Thoracic aorta (tissue), 2 donors: ENCODE measurements around the gene THRB. TPM values are rescaled to one million over a fixed set of nuclear protein-coding genes. Genes with fewer than 3 reads are reported as not detected.

Experiments used
- ATAC-seq: fragments of 150-250 bp; one replicate; pipeline ENCODE4 v1.8.0; 2017; ENCODE audit warnings: low read depth; ENCODE audit not compliant: insufficient number of reproducible peaks, low FRiP score
- DNase-seq: peaks from one replicate; pipeline ENCODE4 v3.0.0-alpha.2; 2020; ENCODE audit warnings: low spot score
- H3K27ac ChIP-seq, 2 donors: fragments of 200-600 bp; sonication (generic); 1 replicate in 1 of 2; 2 replicates in 1 of 2; pipeline ENCODE4 v1.5.1; 2016; ENCODE audit warnings: mild to moderate bottlenecking in 2 of 2, moderate library complexity in 2 of 2
- H3K27me3 ChIP-seq: fragments of 200-600 bp; sonication (generic); replicated peaks from 2 replicates; pipeline ENCODE4 v1.6.0; 2016; ENCODE audit warnings: mild to moderate bottlenecking; ENCODE audit not compliant: insufficient read depth
- H3K36me3 ChIP-seq: fragments of 200-600 bp; sonication (generic); one replicate; pipeline ENCODE4 v1.5.1; 2016
- H3K4me1 ChIP-seq, 2 donors: fragments of 200-600 bp; sonication (generic); 1 replicate in 1 of 2; 2 replicates in 1 of 2; pipeline versions ENCODE4 v1.5.1 to v1.6.0; 2016; ENCODE audit warnings: low read depth in 2 of 2, mild to moderate bottlenecking in 1 of 2; ENCODE audit not compliant: control insufficient read depth in 1 of 2
- H3K4me3 ChIP-seq: fragments of 200-600 bp; sonication (generic); 2 replicates; pipeline ENCODE4 v1.5.1; 2016; ENCODE audit warnings: mild to moderate bottlenecking
- H3K9me3 ChIP-seq: fragments of 200-600 bp; sonication (generic); 2 replicates; pipeline ENCODE4 v1.5.1; 2016
- total RNA-seq, 2 donors: library from RNA; depleted of rRNA; stranded (reverse); fragments of >200 nt; gene quantifications; one replicate each; pipeline versions ENCODE4 v1.1.0 to v1.2.3, GENCODE V29; 2016
- TF ChIP-seq, protein P1 (sequence below): fragments of 200-600 bp; sonication (generic); IDR thresholded peaks from one replicate; pipeline ENCODE4 v1.5.1; 2019; ENCODE audit warnings: antibody characterized with exemption

The THRB gene
- total RNA-seq, 2 donors from 2014 or later = 40.3 to 65.6 TPM

DNA sequence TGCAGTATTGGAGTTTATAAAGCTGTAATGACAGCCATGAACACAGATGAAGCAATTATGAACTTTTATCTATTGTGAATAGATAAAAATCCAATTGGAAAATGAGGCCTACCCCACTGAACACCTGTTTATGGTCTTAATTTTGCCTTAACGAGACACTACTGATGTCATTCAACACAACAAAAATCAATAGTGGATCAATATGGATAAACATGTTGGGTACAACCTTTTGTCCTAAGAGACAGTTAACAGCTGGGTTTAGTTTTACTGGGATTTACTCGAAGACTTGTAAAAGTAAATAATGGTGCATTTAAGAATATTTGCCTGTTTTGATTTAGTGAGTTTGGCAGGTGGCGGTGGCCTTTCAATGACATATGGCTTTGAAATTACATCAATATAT is 331.7 kb downstream of the THRB start:
- Histone ChIP-seq H3K4me3 (no peak overlapping the region), H3K27ac (no peak overlapping the region), H3K27me3 (no peaks in the 10 kb centered on the region), H3K9me3 (no peaks in the 10 kb centered on the region), H3K4me1 (peaks cover 11 to 74% of the 10 kb centered on the region in 2 donors), H3K36me3 (no peaks in the 10 kb centered on the region)
- ATAC-seq (no peak), DNase-seq (no peak)
- TF ChIP-seq, protein P1, sequence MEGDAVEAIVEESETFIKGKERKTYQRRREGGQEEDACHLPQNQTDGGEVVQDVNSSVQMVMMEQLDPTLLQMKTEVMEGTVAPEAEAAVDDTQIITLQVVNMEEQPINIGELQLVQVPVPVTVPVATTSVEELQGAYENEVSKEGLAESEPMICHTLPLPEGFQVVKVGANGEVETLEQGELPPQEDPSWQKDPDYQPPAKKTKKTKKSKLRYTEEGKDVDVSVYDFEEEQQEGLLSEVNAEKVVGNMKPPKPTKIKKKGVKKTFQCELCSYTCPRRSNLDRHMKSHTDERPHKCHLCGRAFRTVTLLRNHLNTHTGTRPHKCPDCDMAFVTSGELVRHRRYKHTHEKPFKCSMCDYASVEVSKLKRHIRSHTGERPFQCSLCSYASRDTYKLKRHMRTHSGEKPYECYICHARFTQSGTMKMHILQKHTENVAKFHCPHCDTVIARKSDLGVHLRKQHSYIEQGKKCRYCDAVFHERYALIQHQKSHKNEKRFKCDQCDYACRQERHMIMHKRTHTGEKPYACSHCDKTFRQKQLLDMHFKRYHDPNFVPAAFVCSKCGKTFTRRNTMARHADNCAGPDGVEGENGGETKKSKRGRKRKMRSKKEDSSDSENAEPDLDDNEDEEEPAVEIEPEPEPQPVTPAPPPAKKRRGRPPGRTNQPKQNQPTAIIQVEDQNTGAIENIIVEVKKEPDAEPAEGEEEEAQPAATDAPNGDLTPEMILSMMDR = no peak

DNA sequence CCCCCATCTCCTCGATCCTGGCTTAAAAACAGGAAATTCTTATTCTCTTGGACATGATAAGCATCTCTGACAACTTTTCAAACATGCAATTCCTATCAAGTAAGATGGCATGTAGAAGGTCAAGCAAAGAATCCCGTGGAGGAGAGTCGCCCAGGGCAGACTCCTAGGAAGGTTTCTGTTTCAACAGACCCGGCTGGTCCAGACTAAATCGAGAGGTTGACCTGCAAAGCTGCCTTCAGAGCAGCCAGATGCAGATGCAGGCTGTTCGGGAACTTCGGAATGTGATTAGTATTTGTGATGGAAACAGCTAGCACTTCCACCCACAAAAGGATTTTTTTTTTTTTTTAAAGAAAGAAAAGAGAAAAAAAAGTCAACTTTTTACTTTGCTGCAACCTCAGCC is 332.8 kb downstream of the THRB start:
- TF ChIP-seq, protein P1 = no peak
- ATAC-seq (no peak), DNase-seq (no peak)
- Histone ChIP-seq H3K4me1 (peaks cover 12 to 74% of the 10 kb centered on the region in 2 donors), H3K9me3 (no peaks in the 10 kb centered on the region), H3K27me3 (no peaks in the 10 kb centered on the region), H3K4me3 (peak overlapping the region; percentile 50), H3K27ac (peak overlapping the region in 1 of 2 donors; percentile 42), H3K36me3 (no peaks in the 10 kb centered on the region)

DNA sequence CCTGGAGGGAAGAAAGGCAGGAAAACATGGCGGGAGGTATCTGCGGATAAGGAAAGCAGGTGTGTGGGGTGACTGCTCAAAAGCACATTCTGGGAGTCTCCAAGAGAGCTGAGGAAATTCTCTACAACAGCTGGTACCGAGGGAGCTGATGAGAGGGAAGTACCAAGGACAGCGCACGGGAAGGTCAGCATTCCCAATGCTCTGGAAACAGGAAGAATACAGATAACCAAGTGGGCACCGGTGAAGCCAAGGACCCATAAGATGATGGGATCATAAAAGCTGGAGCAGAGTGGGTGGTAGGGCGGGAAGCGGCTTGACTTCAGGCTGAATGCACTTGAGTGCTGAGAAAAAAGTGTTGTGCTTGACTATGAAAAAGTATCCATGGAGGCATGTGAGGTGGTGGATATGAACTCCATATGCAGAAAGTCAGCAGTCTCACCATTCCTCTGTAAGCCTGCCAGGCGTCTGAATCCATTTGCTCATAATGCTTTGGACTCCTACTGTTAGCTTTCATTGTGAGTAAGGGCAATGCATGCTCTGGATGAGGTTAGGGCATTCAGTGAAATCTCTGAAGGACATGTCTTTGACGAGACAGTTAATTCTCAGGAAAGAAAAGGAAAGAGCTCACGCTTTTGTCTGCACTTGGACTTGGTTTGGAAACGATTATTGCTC is 334.1 kb downstream of the THRB start:
- TF ChIP-seq, protein P1 = no peak
- Histone ChIP-seq H3K27me3 (no peaks in the 10 kb centered on the region), H3K9me3 (no peaks in the 10 kb centered on the region), H3K36me3 (no peaks in the 10 kb centered on the region), H3K27ac (peak overlapping the region; percentile 5 to 32), H3K4me3 (no peak overlapping the region), H3K4me1 (peaks cover 11 to 61% of the 10 kb centered on the region in 2 donors)
- no peak for DNase-seq
- no peak for ATAC-seq

DNA sequence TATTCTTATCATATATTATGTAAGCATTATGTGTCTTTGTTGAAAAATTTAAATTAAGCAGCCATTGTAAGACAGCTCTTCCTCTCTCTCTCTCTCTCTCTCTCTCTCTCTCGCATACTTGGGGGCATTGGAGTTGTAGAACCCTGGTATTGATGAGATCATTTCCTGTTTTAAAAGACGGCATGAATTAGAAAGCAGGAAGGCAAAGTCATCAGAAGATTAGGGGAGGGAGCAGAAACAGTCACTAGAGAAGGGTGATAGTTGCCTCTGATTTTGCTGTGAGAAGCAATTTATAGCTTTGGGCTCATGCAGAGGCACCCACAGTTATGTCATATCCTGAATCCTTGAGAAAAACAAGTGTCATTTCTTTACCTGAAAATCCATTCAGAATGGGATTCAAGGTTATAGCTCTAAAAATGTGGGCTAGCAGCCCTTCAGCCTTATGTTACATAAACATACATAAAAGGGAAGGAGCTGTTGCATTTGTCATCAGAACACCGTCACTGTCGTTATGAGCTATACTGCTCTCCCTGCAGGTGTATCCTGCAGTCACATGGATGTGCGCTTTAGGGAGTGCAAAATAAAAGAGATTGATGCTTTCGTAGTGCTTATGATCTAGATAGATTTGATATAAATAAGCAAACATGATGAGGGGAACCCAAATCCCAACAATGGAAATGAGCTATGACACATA is 335.7 kb downstream of the THRB start:
- no peaks in the 10 kb centered on the region for H3K27me3 ChIP-seq
- TF ChIP-seq, protein P1 = no peak
- no peak overlapping the region for H3K27ac ChIP-seq
- no peaks in the 10 kb centered on the region for H3K9me3 ChIP-seq
- no peak for DNase-seq
- H3K4me1 ChIP-seq = peaks cover 11 to 56% of the 10 kb centered on the region in 2 donors
- no peak overlapping the region for H3K4me3 ChIP-seq
- H3K36me3 ChIP-seq = no peaks in the 10 kb centered on the region
- ATAC-seq = no peak

DNA sequence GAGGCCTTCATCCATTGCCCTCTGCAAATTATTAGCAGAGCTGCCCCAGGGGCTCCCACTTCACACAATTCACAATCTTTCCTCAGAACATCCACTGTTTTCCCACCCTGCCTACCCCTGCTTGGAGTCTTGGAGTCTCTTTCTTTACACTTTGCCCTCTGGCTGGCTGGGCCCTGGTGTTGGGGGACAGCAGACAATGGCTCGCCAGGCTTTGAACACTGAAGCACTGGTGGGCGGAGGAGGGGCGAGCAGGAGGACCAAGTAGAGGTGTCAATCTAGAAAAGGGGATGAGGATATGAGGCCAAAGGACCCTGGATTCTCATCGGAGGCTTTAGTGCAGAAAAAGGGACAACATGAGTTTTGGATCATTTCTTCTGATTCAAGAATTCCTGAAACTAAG is 337.5 kb downstream of the THRB start:
- ATAC-seq (no peak), DNase-seq (no peak)
- Histone ChIP-seq H3K9me3 (no peaks in the 10 kb centered on the region), H3K36me3 (no peaks in the 10 kb centered on the region), H3K4me1 (peaks cover 28 to 64% of the 10 kb centered on the region in 2 donors), H3K27ac (peak overlapping the region in 1 of 2 donors; percentile 11), H3K27me3 (no peaks in the 10 kb centered on the region), H3K4me3 (no peak overlapping the region)
- TF ChIP-seq, protein P1 = no peak
